PC-3 (cell line): ENCODE measurements around the gene NACC2. TPM values are rescaled to one million over a fixed set of nuclear protein-coding genes. Genes with fewer than 3 reads are reported as not detected.

Source experiments
- ATAC-seq: fragments of 200-7000 bp; cut with Tn5 transposase; 2 replicates; pipeline ENCODE4 v1.9.1; 2020; ENCODE audit warnings: mild to moderate bottlenecking, moderate library complexity
- BruUV-seq: library from RNA; stranded (reverse); fragments of 400-500 nt; replicated peaks from 2 replicates; lab custom pipeline; 2021; lab: Mats Ljungman, UMichigan
- CTCF ChIA-PET: fragments of 300-600 bp; sonication (Branson Sonifier 250); formaldehyde crosslinking; loops from one replicate; lab custom pipeline; 2022; ENCODE audit warnings: antibody characterized with exemption; lab: Charles Lee
- POLR2A ChIA-PET: fragments of 300-600 bp; sonication (Branson Sonifier 250); formaldehyde crosslinking; loops from one replicate; lab custom pipeline; 2022; ENCODE audit warnings: antibody characterized with exemption; ENCODE audit not compliant: unreplicated experiment; lab: Charles Lee
- DNase-seq: peaks from one replicate; pipeline ENCODE4 v3.0.0-alpha.2; 2015
- H2AFZ ChIP-seq: fragments of 300-600 bp; sonication (generic); 2 replicates; pipeline ENCODE4 v1.6.0; 2016; ENCODE audit warnings: antibody characterized with exemption, low read length
- H3F3A ChIP-seq: fragments of 300-600 bp; sonication (generic); one replicate; pipeline ENCODE4 v1.6.0; 2017; ENCODE audit warnings: antibody characterized with exemption, low read length, control low read depth, mild to moderate bottlenecking; ENCODE audit not compliant: unreplicated experiment
- H3K27ac ChIP-seq: fragments of 300-600 bp; sonication (generic); 2 replicates; pipeline ENCODE4 v1.5.1; 2016; ENCODE audit warnings: mild to moderate bottlenecking, low read length
- H3K27me3 ChIP-seq: fragments of 300-600 bp; sonication (generic); 2 replicates; pipeline ENCODE4 v1.6.1; 2016; ENCODE audit warnings: low read length, mixed read lengths
- H3K36me3 ChIP-seq: fragments of 300-600 bp; sonication (generic); 2 replicates; pipeline ENCODE4 v1.6.1; 2016; ENCODE audit warnings: low read depth, mixed run types, low read length, mixed read lengths
- H3K4me1 ChIP-seq: fragments of 300-600 bp; sonication (generic); 2 replicates; pipeline ENCODE4 v1.5.1; 2016; ENCODE audit warnings: low read length; ENCODE audit not compliant: insufficient read depth
- H3K4me2 ChIP-seq: fragments of 300-600 bp; sonication (generic); 2 replicates; pipeline ENCODE4 v1.6.0; 2016; ENCODE audit warnings: low read length
- H3K4me3 ChIP-seq: fragments of 300-600 bp; sonication (generic); 2 replicates; pipeline ENCODE4 v1.5.1; 2016; ENCODE audit warnings: mild to moderate bottlenecking, low read length, mixed read lengths
- H3K79me2 ChIP-seq: fragments of 300-600 bp; sonication (generic); 2 replicates; pipeline ENCODE4 v1.6.1; 2017; ENCODE audit warnings: low read length, mixed read lengths
- H3K9ac ChIP-seq: fragments of 300-600 bp; sonication (generic); 2 replicates; pipeline ENCODE4 v1.6.0; 2016; ENCODE audit warnings: mild to moderate bottlenecking, low read length
- H3K9me2 ChIP-seq: fragments of 300-600 bp; sonication (generic); replicated peaks from 2 replicates; pipeline ENCODE4 v1.6.1; 2016; ENCODE audit warnings: mixed run types, low read length, mixed read lengths
- H3K9me3 ChIP-seq: fragments of 300-600 bp; sonication (generic); 2 replicates; pipeline ENCODE4 v1.6.1; 2016; ENCODE audit warnings: low read length, mixed read lengths
- H4K20me1 ChIP-seq: fragments of 300-600 bp; sonication (generic); 2 replicates; pipeline ENCODE4 v1.6.1; 2016; ENCODE audit warnings: low read length, mixed read lengths
- EZH2 ChIP-seq: fragments of 300-600 bp; sonication (generic); IDR thresholded peaks from one replicate; pipeline ENCODE4 v1.6.1; 2017; ENCODE audit warnings: antibody characterized with exemption, mild to moderate bottlenecking, low read length; ENCODE audit not compliant: unreplicated experiment
- EZH2phosphoT487 ChIP-seq: fragments of 300-600 bp; sonication (generic); IDR thresholded peaks from 2 replicates; pipeline ENCODE4 v1.6.1; 2018; ENCODE audit warnings: mild to moderate bottlenecking, antibody characterized with exemption, low read length, borderline replicate concordance
- intact Hi-C: fragments of 100-400 bp; cut with micrococcal nuclease; formaldehyde crosslinking; loops from 2 replicates; pipeline ENCODE4 v1.9.0; 2023
- total RNA-seq: library from RNA; depleted of rRNA; stranded (reverse); fragments of >200 nt; gene quantifications from 2 replicates; pipeline ENCODE4 v1.2.3, GENCODE V29; 2014
- TF ChIP-seq, protein P1 (sequence below): fragments of 300-600 bp; sonication (generic); conservative IDR thresholded peaks from 2 replicates; pipeline ENCODE4 v1.5.1; 2017; ENCODE audit warnings: antibody characterized with exemption, low read depth, mild to moderate bottlenecking, low read length

The NACC2 gene
- total RNA-seq, 1 experiment from 2014 or later = 12.3 TPM

DNA sequence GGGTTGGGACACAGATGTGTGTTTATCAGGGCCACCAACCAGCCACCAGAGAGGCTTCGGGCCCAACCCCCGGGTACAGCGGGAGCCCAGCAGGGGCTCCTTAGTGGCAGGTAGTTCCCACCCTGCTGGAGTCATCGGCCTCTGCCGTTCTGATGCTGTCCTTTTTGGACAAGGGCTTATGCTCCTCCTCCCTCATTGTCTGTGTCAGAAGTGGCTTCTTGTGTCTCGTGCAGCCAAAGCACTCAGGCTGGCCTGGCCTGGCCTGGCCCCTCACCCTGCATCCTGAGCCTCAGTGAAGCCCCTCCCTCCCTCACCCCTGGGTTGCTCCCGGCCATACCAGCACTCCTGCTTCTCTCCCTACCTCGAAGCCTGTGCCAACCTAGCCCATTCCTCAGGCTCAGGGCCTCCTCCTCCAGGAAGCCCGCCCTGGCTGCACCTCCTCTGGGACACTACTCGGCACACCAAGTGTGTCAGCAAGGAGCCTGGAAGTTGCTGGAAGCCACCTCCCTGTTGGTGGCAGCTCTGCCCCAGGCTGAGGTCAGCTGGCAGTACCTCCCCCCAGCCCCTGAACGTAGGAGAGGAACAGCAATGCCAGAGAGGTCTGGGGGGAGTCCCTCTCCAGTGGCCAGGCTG lies 129.8 kb downstream of the NACC2 start:
- Histone ChIP-seq H3K27ac (no peak overlapping the region), H3K79me2 (peaks cover 7% of the 10 kb centered on the region), H3F3A (no peaks in the 10 kb centered on the region), H3K4me1 (peaks cover 10% of the 10 kb centered on the region), H3K4me2 (no peak overlapping the region), H3K9ac (no peak overlapping the region), H4K20me1 (no peaks in the 10 kb centered on the region), H3K36me3 (no peaks in the 10 kb centered on the region), H3K4me3 (no peak overlapping the region), H3K9me2 (no peaks in the 10 kb centered on the region), H2AFZ (no peak overlapping the region), H3K27me3 (no peaks in the 10 kb centered on the region), H3K9me3 (no peaks in the 10 kb centered on the region)
- no peak for DNase-seq
- intact Hi-C loops = no loop called here
- no peak for ATAC-seq
- ChIA-PET POLR2A (interaction anchor here (0.5 kb wide), 1 partner anchor 466 kb away, joined by 3 read pairs; no protein-coding TSS in a partner anchor), CTCF (no interaction called here)
- TF ChIP-seq EZH2 = no peak
- TF ChIP-seq EZH2phosphoT487 = no peak
- TF ChIP-seq, protein P1, sequence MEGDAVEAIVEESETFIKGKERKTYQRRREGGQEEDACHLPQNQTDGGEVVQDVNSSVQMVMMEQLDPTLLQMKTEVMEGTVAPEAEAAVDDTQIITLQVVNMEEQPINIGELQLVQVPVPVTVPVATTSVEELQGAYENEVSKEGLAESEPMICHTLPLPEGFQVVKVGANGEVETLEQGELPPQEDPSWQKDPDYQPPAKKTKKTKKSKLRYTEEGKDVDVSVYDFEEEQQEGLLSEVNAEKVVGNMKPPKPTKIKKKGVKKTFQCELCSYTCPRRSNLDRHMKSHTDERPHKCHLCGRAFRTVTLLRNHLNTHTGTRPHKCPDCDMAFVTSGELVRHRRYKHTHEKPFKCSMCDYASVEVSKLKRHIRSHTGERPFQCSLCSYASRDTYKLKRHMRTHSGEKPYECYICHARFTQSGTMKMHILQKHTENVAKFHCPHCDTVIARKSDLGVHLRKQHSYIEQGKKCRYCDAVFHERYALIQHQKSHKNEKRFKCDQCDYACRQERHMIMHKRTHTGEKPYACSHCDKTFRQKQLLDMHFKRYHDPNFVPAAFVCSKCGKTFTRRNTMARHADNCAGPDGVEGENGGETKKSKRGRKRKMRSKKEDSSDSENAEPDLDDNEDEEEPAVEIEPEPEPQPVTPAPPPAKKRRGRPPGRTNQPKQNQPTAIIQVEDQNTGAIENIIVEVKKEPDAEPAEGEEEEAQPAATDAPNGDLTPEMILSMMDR = no peak
- BruUV-seq = no TSS peak

DNA sequence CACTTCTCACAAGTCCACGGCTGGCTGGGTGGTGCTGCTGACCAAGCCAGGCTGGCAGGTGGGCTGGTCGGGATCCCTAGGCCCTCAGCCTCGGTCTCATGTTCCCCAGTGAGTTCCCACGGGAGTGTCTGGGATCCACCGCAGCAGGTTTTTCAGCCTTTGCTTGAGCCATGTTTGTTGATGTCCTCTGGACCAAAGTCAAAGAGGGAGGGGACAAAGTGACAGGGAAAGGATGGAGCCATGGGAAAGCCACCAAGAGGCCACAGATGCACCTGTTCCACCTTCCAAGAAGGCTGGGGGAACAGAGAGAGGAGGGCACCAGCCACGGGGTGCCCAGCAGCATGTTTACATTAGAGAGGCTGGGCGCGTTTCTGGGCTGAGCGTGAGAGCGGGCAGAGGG lies 131.2 kb downstream of the NACC2 start:
- CTCF ChIA-PET = no interaction called here
- H3K9ac ChIP-seq = no peak overlapping the region
- no peak for DNase-seq
- H3K36me3 ChIP-seq = no peaks in the 10 kb centered on the region
- no peak for ATAC-seq
- no peak overlapping the region for H3K4me2 ChIP-seq
- no peak overlapping the region for H3K4me3 ChIP-seq
- BruUV-seq = no TSS peak
- peaks cover 7% of the 10 kb centered on the region; the same call in 1 of the 2 replicates for H4K20me1 ChIP-seq
- H3K9me2 ChIP-seq = no peaks in the 10 kb centered on the region
- TF ChIP-seq EZH2phosphoT487 (no peak), EZH2 (no peak)
- TF ChIP-seq, protein P1 = no peak
- H3K9me3 ChIP-seq = no peaks in the 10 kb centered on the region
- no peaks in the 10 kb centered on the region for H3K27me3 ChIP-seq
- no peaks in the 10 kb centered on the region for H3F3A ChIP-seq
- no peak overlapping the region for H3K27ac ChIP-seq
- H3K4me1 ChIP-seq = peaks cover 10% of the 10 kb centered on the region
- POLR2A ChIA-PET = no interaction called here
- intact Hi-C loops = loop anchor here (5.0 kb wide), 1 partner anchor 57 kb away; the partner anchor contains the start of gene CAMSAP1
- peaks cover 20% of the 10 kb centered on the region for H3K79me2 ChIP-seq
- no peak overlapping the region for H2AFZ ChIP-seq

DNA sequence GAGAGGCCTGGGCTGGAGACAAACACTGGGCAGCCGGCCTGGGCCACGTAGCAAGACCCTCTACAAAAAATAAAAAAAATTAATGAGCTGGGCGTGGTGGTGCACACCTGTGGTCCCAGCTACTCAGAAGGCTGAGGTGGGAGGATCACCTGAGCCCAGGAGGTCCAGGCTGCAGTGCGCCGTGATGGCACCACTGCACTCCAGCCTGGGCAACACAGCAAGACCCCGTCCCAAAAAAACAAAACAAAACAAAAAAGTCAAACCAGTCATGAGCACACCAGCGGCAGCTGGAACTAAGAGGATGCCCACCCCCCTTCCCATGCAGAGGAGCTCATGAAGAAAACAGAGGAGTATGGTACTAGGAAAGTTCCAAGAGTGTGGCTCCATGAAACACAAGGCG lies 131.8 kb downstream of the NACC2 start:
- Histone ChIP-seq H3K9ac (no peak overlapping the region), H2AFZ (no peak overlapping the region), H3K27ac (no peak overlapping the region), H3K4me1 (peaks cover 10% of the 10 kb centered on the region), H3K9me2 (no peaks in the 10 kb centered on the region), H3K4me3 (no peak overlapping the region), H4K20me1 (peaks cover 7% of the 10 kb centered on the region; the same call in 1 of the 2 replicates), H3F3A (no peaks in the 10 kb centered on the region), H3K4me2 (no peak overlapping the region), H3K9me3 (no peaks in the 10 kb centered on the region), H3K36me3 (no peaks in the 10 kb centered on the region), H3K79me2 (peaks cover 26% of the 10 kb centered on the region), H3K27me3 (no peaks in the 10 kb centered on the region)
- BruUV-seq = no TSS peak
- intact Hi-C loops = loop anchor here (5.0 kb wide), 1 partner anchor 56 kb away; the partner anchor contains the start of gene CAMSAP1
- DNase-seq (no peak), ATAC-seq (no peak)
- POLR2A ChIA-PET = no interaction called here
- CTCF ChIA-PET = no interaction called here
- TF ChIP-seq EZH2phosphoT487 (no peak), EZH2 (no peak)
- TF ChIP-seq, protein P1 = no peak
